ENCODE measurements around the gene ULBP2.
"Not testable (repeated sequence)": the region's sequence is repeated elsewhere in the genome, so short reads cannot be mapped to it uniquely, and the experiment has no call there.

ULBP2 gene

GRCh38 chr6:149918151-149918905 is 23.5 kb upstream of the ULBP2 start:
- no peak for TF ChIP-seq CTCF (IDR thresholded peaks at IDR 0.05)
- peak; percentile 58 for DNase-seq (ENCODE audit: low spot score)
- Histone ChIP-seq H3K27ac (no peak overlapping the region), H3K4me3 (no peak overlapping the region)

GRCh38 chr6:149919126-149919833 is 22.5 kb upstream of the ULBP2 start:
- not testable (repeated sequence) for H3K4me3 ChIP-seq; H3K27ac ChIP-seq; DNase-seq (ENCODE audit: low spot score)

- DNase-seq (ENCODE audit: low spot score): peak; percentile 38
- no peak overlapping the region for H3K27ac ChIP-seq
- TF ChIP-seq CTCF (IDR thresholded peaks at IDR 0.05): no peak
- no peak overlapping the region for H3K4me3 ChIP-seq
Observed at GRCh38 chr6:149919834-149920225, 22.0 kb upstream of the ULBP2 start.

GRCh38 chr6:149921361-149921760 is 20.5 kb upstream of the ULBP2 start:
- no peak for DNase-seq (ENCODE audit: low spot score)
- Histone ChIP-seq H3K4me3 (no peak overlapping the region), H3K27ac (no peak overlapping the region)
- no peak for TF ChIP-seq CTCF (IDR thresholded peaks at IDR 0.05)

- H3K4me3 ChIP-seq, H3K27ac ChIP-seq: not testable (repeated sequence)
- peak; percentile 62 for DNase-seq (ENCODE audit: low spot score)
Observed at GRCh38 chr6:149922091-149922490, 19.7 kb upstream of the ULBP2 start.

GRCh38 chr6:149922642-149923326 is 19.0 kb upstream of the ULBP2 start, which contains the start of gene RAET1G:
TSS of gene RAET1G (minus strand) at chr6:149923121. CDS start at chr6:149923010, 111 bp downstream.
- Histone ChIP-seq H3K4me3 (peak within 1 kb of the TSS; percentile 78), H3K27ac (peak within 1 kb of the TSS in 1 of 2 donors; percentile 17)
- no peak for TF ChIP-seq CTCF (IDR thresholded peaks at IDR 0.05)
- peak; percentile 92 for DNase-seq (ENCODE audit: low spot score)

- no peak for DNase-seq (ENCODE audit: low spot score)
- Histone ChIP-seq H3K4me3 (peak overlapping the region; percentile 78), H3K27ac (no peak overlapping the region)
- TF ChIP-seq CTCF (IDR thresholded peaks at IDR 0.05): no peak
Observed at GRCh38 chr6:149923327-149923986, 18.4 kb upstream of the ULBP2 start.
